Liver (tissue), 9 donors: Measurements from ENCODE around the gene CMIP. TPM values are rescaled to one million over a fixed set of nuclear protein-coding genes. Genes with fewer than 3 reads are reported as not detected.

Experiments
- DNase-seq: peaks from one replicate; pipeline ENCODE4 v3.0.0-alpha.2; 2017; ENCODE audit warnings: low spot score
- H3K27ac ChIP-seq, 2 donors: one replicate each; pipeline ENCODE4 v1.7.0; 2013; ENCODE audit warnings: inconsistent platforms in 2 of 2, low read length in 2 of 2, control low read depth in 1 of 2, low read depth in 1 of 2, mild to moderate bottlenecking in 1 of 2
- H3K27me3 ChIP-seq, 4 donors: one replicate each; pipeline versions ENCODE4 v1.6.1 to v1.7.0; 2013; ENCODE audit warnings: low read length in 3 of 4, inconsistent platforms in 1 of 4, mild to moderate bottlenecking in 1 of 4, moderate library complexity in 1 of 4; ENCODE audit not compliant: control insufficient read depth in 4 of 4, insufficient read depth in 4 of 4
- H3K36me3 ChIP-seq, 4 donors: one replicate each; pipeline versions ENCODE4 v1.6.1 to v1.7.0; 2013; ENCODE audit warnings: low read length in 3 of 4, mild to moderate bottlenecking in 3 of 4, low read depth in 1 of 4, moderate library complexity in 1 of 4; ENCODE audit not compliant: control insufficient read depth in 4 of 4, insufficient read depth in 3 of 4
- H3K4me1 ChIP-seq, 4 donors: one replicate each; pipeline versions ENCODE4 v1.6.1 to v1.7.0; 2013; ENCODE audit warnings: low read length in 3 of 4, mild to moderate bottlenecking in 3 of 4, moderate library complexity in 1 of 4; ENCODE audit not compliant: control insufficient read depth in 4 of 4, insufficient read depth in 4 of 4
- H3K4me3 ChIP-seq, 3 donors: one replicate each; pipeline versions ENCODE4 v1.6.1 to v1.7.0; 2013; ENCODE audit warnings: low read length in 3 of 3, control low read depth in 1 of 3, low read depth in 1 of 3, mild to moderate bottlenecking in 1 of 3
- H3K9ac ChIP-seq, 2 donors: one replicate each; pipeline ENCODE4 v1.7.0; 2013; ENCODE audit warnings: low read length in 2 of 2, mild to moderate bottlenecking in 2 of 2, moderate library complexity in 2 of 2, control low read depth in 1 of 2, low read depth in 1 of 2
- H3K9me3 ChIP-seq, 4 donors: one replicate each; pipeline versions ENCODE4 v1.6.1 to v1.7.0; 2013; ENCODE audit warnings: low read length in 3 of 4; ENCODE audit not compliant: control insufficient read depth in 4 of 4
- ATF3 ChIP-seq: IDR thresholded peaks from 2 replicates; pipeline ENCODE4 v1.6.1; 2016; ENCODE audit warnings: antibody characterized with exemption
- EGR1 ChIP-seq, 2 donors: IDR thresholded peaks; 2 replicates each; pipeline ENCODE4 v1.6.1; 2016 to 2018; ENCODE audit warnings: antibody characterized with exemption in 2 of 2, low read depth in 2 of 2
- FOXA1 ChIP-seq: IDR thresholded peaks from 2 replicates; pipeline ENCODE4 v1.6.1; 2016; ENCODE audit warnings: antibody characterized with exemption
- FOXA2 ChIP-seq: IDR thresholded peaks from 2 replicates; pipeline ENCODE4 v1.6.1; 2016; ENCODE audit warnings: antibody characterized with exemption
- GABPA ChIP-seq, 2 donors: IDR thresholded peaks in 1 of 2; conservative IDR thresholded peaks in 1 of 2; 2 replicates each; pipeline ENCODE4 v1.6.1; 2016; ENCODE audit warnings: antibody characterized with exemption in 2 of 2, mild to moderate bottlenecking in 1 of 2, moderate library complexity in 1 of 2
- HNF4A ChIP-seq, 2 donors: conservative IDR thresholded peaks; 2 replicates each; pipeline ENCODE4 v1.6.1; 2016; ENCODE audit warnings: antibody characterized with exemption in 2 of 2, mild to moderate bottlenecking in 2 of 2
- HNF4G ChIP-seq: IDR thresholded peaks from 2 replicates; pipeline ENCODE4 v1.6.1; 2016; ENCODE audit warnings: antibody characterized with exemption
- JUND ChIP-seq, 2 donors: IDR thresholded peaks; 2 replicates each; pipeline ENCODE4 v1.6.1; 2016; ENCODE audit warnings: antibody characterized with exemption in 2 of 2
- MAX ChIP-seq: IDR thresholded peaks from 2 replicates; pipeline ENCODE4 v1.6.1; 2016; ENCODE audit warnings: antibody characterized with exemption
- NR2F2 ChIP-seq: IDR thresholded peaks from 2 replicates; pipeline ENCODE4 v1.6.1; 2016; ENCODE audit warnings: antibody characterized with exemption
- RAD21 ChIP-seq, 2 donors: IDR thresholded peaks; 2 replicates each; pipeline ENCODE4 v1.6.1; 2016; ENCODE audit warnings: antibody characterized with exemption in 2 of 2, mild to moderate bottlenecking in 2 of 2
- RXRA ChIP-seq, 2 donors: IDR thresholded peaks; 2 replicates each; pipeline ENCODE4 v1.6.1; 2017 to 2018; ENCODE audit warnings: antibody characterized with exemption in 2 of 2, mild to moderate bottlenecking in 1 of 2
- SP1 ChIP-seq: IDR thresholded peaks from 2 replicates; pipeline ENCODE4 v1.6.1; 2018; ENCODE audit warnings: antibody characterized with exemption, mild to moderate bottlenecking
- TAF1 ChIP-seq: conservative IDR thresholded peaks from 2 replicates; pipeline ENCODE4 v1.6.1; 2016; ENCODE audit warnings: antibody characterized with exemption, mild to moderate bottlenecking
- YY1 ChIP-seq: IDR thresholded peaks from 2 replicates; pipeline ENCODE4 v1.6.1; 2016; ENCODE audit warnings: antibody characterized with exemption, mild to moderate bottlenecking
- ZBTB33 ChIP-seq: IDR thresholded peaks from 2 replicates; pipeline ENCODE4 v1.6.1; 2016; ENCODE audit warnings: antibody characterized with exemption
- WGBS: extraction: QIAGEN DNeasy Blood & Tissue Kit; methylation state at CpG from one replicate; pipeline ENCODE4 v1.1.7; 2013; 5-methylcytosine and 5-hydroxymethylcytosine counted together
- polyA plus RNA-seq, 2 donors: library from polyadenylated mRNA; stranded (reverse) in 1 of 2; unstranded in 1 of 2; fragments of 200-250 nt in 1 of 2; fragments of >200 nt in 1 of 2; fragmentation: Nextera tagmentation in 1 of 2; extraction: Ambion mirVana in 1 of 2; gene quantifications; one replicate each; pipeline versions ENCODE4 v1.2.1 to v1.2.3, GENCODE V29; 2013 to 2015
- total RNA-seq, 2 donors: library from RNA; depleted of rRNA; stranded (reverse); fragments of >200 nt; gene quantifications; one replicate each; pipeline ENCODE4 v1.2.3, GENCODE V29; 2014
- TF ChIP-seq, protein P1 (sequence below): IDR thresholded peaks from 2 replicates; pipeline ENCODE4 v1.6.1; 2016; ENCODE audit warnings: antibody characterized with exemption, mild to moderate bottlenecking
- TF ChIP-seq, protein P2 (sequence below): fragments of 150-350 bp; IDR thresholded peaks from 2 replicates; pipeline ENCODE4 v1.5.1; 2017; ENCODE audit warnings: improper control_type of control experiment, low read depth, low read length; ENCODE audit not compliant: missing input control
- donor health status: healthy.
- donor health status: healthy.
- donor health status: healthy.
- donor health status: healthy.
- donor health status: healthy.

CMIP gene
- total and polyA plus RNA-seq, 4 donors, result 1.7 to 15.6 (median 10.1) TPM

- WGBS, result 65% methylated on average over 18 of the region's 18 CpGs
These were observed 94.6 kb downstream of the CMIP start for GRCh38 chr16:81539009-81539758.

DNA sequence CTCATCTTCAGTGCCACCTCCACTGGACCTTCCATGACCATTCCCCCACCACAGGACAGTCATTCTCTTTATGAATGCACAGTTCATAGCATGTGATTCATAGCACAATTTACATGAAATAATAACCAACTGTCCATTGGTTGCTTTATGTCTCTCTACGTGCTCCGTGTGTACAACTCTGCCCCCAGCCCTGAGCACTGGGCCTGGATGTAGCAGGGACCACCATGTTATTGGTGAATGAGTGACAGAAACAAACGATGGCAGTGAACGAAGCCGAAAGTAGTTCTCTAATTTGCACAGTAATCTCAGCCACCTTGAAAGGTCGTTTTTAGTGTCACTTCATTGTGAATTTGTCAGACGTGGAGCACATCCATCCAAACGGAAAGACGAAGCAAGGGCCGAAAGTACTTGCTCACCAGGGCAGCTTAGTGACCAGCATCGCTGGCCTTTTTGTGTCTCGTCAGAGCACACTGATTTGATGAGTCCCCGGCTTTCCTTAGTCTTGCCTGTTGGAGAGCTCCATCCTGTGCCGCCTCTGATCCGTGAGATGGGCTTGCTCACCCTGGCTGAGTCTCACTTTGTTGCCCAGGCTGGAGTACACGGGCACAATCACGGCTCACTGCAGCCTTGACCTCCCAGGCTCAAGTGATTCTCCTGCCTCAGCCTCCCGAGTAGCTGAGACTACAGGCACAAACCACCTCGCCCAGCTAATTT is 95.3 kb downstream of the CMIP start:
- Histone ChIP-seq H3K27me3 (no peaks in the 10 kb centered on the region), H3K36me3 (no peaks in the 10 kb centered on the region), H3K27ac (no peak overlapping the region), H3K4me1 (peaks cover 10 to 57% (median 41%) of the 10 kb centered on the region in 4 donors), H3K9ac (no peak overlapping the region), H3K4me3 (no peak overlapping the region), H3K9me3 (no peaks in the 10 kb centered on the region)
- TF ChIP-seq, protein P1, sequence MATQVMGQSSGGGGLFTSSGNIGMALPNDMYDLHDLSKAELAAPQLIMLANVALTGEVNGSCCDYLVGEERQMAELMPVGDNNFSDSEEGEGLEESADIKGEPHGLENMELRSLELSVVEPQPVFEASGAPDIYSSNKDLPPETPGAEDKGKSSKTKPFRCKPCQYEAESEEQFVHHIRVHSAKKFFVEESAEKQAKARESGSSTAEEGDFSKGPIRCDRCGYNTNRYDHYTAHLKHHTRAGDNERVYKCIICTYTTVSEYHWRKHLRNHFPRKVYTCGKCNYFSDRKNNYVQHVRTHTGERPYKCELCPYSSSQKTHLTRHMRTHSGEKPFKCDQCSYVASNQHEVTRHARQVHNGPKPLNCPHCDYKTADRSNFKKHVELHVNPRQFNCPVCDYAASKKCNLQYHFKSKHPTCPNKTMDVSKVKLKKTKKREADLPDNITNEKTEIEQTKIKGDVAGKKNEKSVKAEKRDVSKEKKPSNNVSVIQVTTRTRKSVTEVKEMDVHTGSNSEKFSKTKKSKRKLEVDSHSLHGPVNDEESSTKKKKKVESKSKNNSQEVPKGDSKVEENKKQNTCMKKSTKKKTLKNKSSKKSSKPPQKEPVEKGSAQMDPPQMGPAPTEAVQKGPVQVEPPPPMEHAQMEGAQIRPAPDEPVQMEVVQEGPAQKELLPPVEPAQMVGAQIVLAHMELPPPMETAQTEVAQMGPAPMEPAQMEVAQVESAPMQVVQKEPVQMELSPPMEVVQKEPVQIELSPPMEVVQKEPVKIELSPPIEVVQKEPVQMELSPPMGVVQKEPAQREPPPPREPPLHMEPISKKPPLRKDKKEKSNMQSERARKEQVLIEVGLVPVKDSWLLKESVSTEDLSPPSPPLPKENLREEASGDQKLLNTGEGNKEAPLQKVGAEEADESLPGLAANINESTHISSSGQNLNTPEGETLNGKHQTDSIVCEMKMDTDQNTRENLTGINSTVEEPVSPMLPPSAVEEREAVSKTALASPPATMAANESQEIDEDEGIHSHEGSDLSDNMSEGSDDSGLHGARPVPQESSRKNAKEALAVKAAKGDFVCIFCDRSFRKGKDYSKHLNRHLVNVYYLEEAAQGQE, result no peak
- TF ChIP-seq EGR1 (IDR thresholded peaks at IDR 0.05; ENCODE audit: low read depth in 2 of 2), result no peak
- TF ChIP-seq RXRA (IDR thresholded peaks at IDR 0.05), result no peak
- no peak for TF ChIP-seq TAF1
- TF ChIP-seq ZBTB33, result no peak
- TF ChIP-seq MAX, result no peak
- no peak for TF ChIP-seq YY1
- no peak for TF ChIP-seq GABPA (IDR thresholded peaks at IDR 0.05 in 1 of 2, conservative IDR thresholded peaks at IDR 0.05 in 1 of 2)
- TF ChIP-seq JUND (IDR thresholded peaks at IDR 0.05), result no peak
- TF ChIP-seq, protein P2, sequence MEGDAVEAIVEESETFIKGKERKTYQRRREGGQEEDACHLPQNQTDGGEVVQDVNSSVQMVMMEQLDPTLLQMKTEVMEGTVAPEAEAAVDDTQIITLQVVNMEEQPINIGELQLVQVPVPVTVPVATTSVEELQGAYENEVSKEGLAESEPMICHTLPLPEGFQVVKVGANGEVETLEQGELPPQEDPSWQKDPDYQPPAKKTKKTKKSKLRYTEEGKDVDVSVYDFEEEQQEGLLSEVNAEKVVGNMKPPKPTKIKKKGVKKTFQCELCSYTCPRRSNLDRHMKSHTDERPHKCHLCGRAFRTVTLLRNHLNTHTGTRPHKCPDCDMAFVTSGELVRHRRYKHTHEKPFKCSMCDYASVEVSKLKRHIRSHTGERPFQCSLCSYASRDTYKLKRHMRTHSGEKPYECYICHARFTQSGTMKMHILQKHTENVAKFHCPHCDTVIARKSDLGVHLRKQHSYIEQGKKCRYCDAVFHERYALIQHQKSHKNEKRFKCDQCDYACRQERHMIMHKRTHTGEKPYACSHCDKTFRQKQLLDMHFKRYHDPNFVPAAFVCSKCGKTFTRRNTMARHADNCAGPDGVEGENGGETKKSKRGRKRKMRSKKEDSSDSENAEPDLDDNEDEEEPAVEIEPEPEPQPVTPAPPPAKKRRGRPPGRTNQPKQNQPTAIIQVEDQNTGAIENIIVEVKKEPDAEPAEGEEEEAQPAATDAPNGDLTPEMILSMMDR, result no peak
- no peak for TF ChIP-seq FOXA1
- TF ChIP-seq NR2F2, result no peak
- TF ChIP-seq FOXA2, result no peak
- TF ChIP-seq HNF4G, result no peak
- no peak for TF ChIP-seq SP1
- no peak for TF ChIP-seq ATF3
- TF ChIP-seq HNF4A (conservative IDR thresholded peaks at IDR 0.05), result no peak
- TF ChIP-seq RAD21 (IDR thresholded peaks at IDR 0.05), result no peak
- no peak for DNase-seq
- 88% methylated on average over 19 of the region's 19 CpGs for WGBS

More at GRCh38 chr16:81539009-81539758, 94.6 kb downstream of the CMIP start:
- Histone ChIP-seq H3K27me3 (no peaks in the 10 kb centered on the region), H3K4me3 (no peak overlapping the region), H3K9ac (no peak overlapping the region), H3K9me3 (no peaks in the 10 kb centered on the region), H3K27ac (peak overlapping the region in 1 of 2 donors; percentile 53), H3K36me3 (no peaks in the 10 kb centered on the region), H3K4me1 (peaks cover 7 to 54% (median 40%) of the 10 kb centered on the region in 4 donors)
- DNase-seq, result no peak
- TF ChIP-seq HNF4A (conservative IDR thresholded peaks at IDR 0.05) (no peak), RXRA (IDR thresholded peaks at IDR 0.05) (peak in 1 of 2 donors; percentile 41), RAD21 (IDR thresholded peaks at IDR 0.05) (peak in 1 of 2 donors; percentile 17), NR2F2 (no peak)
